HG02943 (cell line): ENCODE results near the gene P2RX7.
"Not testable (repeated sequence)": the region's sequence is repeated elsewhere in the genome, so short reads cannot be mapped to it uniquely, and the experiment has no call there.

Source experiments
- ATAC-seq: cut with Tn5 transposase; IDR thresholded peaks from one replicate; pipeline ENCODE4 v1.9.1; 2021; ENCODE audit warnings: mild to moderate bottlenecking, low read depth, moderate library complexity; ENCODE audit not compliant: unreplicated experiment

Gene P2RX7

DNA sequence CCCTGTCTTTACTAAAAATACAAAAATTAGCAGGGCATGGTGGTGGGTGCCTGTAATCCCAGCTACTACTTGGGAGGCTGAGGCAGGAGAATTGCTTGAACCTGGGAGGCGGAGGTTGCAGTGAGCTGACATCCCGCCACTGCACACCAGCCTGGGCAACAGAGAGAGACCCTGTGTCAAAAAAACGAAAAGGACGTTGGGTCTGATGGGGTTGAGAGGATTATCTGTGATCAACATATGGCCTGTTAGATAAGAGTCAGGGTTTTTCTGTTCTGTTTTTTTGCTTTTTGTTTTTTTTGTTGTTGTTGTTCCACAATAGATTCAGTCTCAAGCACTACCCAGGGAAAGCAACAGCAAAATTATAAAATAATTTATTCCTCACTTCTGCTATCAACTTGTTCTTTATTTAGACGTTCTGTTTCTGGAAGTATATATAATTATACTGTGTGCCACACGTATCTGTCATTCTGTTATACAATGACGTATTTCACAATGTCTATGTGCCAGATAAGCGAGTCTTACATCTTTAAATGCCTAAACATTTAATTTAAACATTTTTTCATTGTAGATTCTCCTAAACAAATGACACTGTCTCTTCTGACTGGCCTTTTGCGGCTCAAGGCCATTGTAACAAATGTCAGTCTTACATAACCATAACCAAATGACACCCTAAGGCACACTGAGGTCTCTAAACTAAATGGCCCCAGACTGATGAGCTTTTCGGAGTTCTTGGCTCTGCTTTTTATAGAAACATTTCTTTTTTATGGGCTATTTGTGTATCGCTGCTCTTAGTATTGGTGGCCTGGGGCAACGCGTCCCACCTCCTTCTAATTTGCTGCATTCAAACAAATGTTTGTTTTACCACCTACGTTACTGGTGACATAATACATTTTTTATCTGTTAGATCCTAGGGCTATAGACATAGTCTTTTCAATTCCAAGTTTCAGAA lies 70.0 kb downstream of the P2RX7 start:
- ATAC-seq = no peak

GRCh38 chr12:121203482-121203881 lies 70.8 kb downstream of the P2RX7 start:
- ATAC-seq = no peak

DNA sequence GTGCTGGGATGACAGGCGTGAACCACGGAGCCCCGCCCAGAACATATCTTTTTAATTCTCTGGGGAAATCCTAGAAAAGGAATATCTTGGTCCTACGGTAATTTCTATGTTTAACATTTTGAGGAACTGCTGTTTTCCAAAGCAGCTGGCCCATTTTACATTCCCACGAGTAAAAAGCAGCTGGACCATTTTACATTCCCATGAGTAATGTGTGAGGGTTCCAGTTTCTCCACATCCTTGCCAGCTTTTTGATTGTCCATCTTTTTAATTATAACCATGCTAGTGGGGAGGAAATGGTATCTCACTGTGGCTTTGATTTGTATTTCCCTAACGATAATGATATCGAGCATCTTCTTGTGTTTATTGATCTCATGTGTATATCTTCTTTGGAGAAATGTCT lies 72.8 kb downstream of the P2RX7 start:
- ATAC-seq = no peak

DNA sequence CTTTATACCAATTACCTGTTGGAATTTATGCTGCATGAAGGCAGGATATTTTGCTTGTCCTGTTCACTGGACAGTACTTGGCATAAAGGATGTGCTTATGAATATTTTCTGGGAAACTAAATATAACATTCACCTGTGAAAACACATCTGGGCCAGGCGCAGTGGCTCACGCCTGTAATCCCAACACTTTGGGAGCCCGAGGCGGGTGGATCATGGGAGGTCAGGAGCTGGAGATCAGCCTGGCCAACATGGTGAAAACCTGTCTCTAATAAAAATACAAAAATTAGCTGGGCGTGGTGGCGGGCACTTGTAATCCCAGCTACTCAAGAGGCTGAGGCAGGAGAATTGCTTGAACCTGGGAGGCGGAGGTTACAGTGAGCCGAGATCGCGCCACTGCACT lies 75.9 kb downstream of the P2RX7 start:
- ATAC-seq = not testable (repeated sequence)

- no peak for ATAC-seq
Measured at GRCh38 chr12:121209221-121209620, 76.5 kb downstream of the P2RX7 start.

DNA sequence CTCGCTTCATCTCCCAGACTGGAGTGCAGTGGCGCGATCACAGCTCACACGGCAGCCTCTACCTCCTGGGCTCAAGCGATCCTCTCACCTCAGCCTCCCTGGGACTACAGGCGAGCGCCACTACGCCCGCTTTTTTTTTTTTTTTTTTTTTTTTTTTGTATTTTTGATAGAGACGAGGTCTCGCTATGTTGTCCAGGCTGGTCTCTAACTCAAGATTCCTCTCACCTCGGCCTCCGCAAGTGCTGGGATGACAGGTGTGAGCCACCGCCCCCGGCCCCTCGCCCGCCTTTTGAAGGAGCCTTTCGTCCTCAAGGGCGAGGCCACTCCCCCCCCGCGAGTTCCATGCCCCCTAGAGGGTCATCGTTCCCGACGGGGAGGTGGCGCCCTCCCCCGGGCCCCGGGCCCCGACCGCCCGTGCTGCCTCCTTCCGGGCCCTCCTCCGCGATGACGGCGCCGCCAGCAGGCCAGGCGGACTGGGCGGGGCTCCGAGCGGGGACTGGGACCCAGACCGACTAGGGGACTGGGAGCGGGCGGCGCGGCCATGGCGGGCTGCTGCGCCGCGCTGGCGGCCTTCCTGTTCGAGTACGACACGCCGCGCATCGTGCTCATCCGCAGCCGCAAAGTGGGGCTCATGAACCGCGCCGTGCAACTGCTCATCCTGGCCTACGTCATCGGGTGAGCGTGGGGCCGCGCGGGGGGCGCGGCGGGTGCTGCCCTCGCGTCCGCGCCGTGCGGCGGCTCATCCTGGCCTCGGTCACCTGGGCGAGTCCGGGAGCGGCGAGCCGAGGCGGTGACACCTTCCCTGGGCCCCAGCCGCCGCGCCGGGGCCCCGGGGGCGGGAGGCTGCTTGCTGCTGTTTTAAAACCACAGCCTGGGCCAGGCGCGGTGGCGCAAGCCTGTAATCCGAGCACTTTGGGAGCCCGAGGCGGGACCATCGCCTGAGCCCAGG lies 77.2 kb downstream of the P2RX7 start, which contains the start of gene P2RX4:
TSS of gene P2RX4 (plus strand) at position 506 of the 949 bp plus-strand sequence. CDS start at position 542, 36 bp downstream.
- ATAC-seq = peak; percentile 59

- no peak for ATAC-seq
Measured at GRCh38 chr12:121212875-121213274, 80.2 kb downstream of the P2RX7 start.

DNA sequence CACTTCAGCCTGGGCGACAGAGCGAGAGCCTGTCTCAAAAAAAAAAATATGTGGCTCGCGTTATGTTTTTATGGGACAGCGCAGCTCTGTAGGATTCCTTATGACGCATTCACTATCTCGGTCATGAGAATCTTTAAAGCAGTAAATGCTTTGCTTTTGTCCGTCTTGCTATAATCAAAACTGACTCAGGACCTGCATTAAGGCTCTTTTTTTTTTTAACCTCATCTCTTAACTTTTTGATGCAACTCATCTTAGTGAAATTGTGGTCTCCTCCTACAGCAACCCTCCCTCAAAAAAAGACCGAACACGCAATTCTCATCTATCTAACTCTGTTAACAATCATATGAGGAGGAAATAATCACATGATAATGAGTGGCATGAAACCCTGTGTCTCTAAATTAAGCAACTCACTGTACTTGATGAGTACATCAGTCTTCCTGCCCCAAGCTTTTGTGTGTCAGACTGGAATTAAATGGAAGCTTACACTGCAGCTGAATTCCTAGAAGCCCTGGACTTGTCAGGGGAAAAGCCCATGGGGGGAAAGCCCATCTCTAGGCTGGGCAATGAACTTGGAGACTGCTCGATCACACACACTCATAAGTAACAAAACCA lies 81.6 kb downstream of the P2RX7 start:
- ATAC-seq = no peak

GRCh38 chr12:121214855-121215745 lies 82.4 kb downstream of the P2RX7 start:
- ATAC-seq = no peak

GRCh38 chr12:121216102-121216501 lies 83.4 kb downstream of the P2RX7 start:
- ATAC-seq = no peak

- ATAC-seq = no peak
Measured at GRCh38 chr12:121217063-121217462, 84.4 kb downstream of the P2RX7 start.

DNA sequence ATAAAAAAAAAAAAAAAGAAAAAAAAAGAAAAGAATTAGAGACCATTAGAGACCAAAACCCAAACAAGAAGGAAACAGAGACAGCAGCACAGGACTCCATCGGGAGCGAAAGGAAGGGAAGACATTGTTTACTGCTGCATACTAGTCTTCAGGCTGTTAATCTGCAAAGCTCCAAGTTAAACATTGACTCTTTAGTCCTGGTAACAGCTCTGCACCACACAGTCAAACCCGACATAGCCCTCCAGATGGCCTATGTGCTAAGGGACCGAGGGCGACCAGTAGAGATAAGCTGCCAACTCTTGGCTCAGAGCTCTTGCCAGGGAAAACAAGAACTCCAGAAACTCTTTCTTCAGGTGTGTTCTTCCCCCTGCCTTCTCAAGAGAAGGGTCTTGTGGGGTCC lies 85.1 kb downstream of the P2RX7 start:
- ATAC-seq = no peak

- ATAC-seq = no peak
Measured at GRCh38 chr12:121218588-121219352, 86.1 kb downstream of the P2RX7 start.

- ATAC-seq = no peak
Measured at GRCh38 chr12:121219353-121219986, 86.8 kb downstream of the P2RX7 start.

- no peak for ATAC-seq
Measured at GRCh38 chr12:121222847-121223246, 90.2 kb downstream of the P2RX7 start.

DNA sequence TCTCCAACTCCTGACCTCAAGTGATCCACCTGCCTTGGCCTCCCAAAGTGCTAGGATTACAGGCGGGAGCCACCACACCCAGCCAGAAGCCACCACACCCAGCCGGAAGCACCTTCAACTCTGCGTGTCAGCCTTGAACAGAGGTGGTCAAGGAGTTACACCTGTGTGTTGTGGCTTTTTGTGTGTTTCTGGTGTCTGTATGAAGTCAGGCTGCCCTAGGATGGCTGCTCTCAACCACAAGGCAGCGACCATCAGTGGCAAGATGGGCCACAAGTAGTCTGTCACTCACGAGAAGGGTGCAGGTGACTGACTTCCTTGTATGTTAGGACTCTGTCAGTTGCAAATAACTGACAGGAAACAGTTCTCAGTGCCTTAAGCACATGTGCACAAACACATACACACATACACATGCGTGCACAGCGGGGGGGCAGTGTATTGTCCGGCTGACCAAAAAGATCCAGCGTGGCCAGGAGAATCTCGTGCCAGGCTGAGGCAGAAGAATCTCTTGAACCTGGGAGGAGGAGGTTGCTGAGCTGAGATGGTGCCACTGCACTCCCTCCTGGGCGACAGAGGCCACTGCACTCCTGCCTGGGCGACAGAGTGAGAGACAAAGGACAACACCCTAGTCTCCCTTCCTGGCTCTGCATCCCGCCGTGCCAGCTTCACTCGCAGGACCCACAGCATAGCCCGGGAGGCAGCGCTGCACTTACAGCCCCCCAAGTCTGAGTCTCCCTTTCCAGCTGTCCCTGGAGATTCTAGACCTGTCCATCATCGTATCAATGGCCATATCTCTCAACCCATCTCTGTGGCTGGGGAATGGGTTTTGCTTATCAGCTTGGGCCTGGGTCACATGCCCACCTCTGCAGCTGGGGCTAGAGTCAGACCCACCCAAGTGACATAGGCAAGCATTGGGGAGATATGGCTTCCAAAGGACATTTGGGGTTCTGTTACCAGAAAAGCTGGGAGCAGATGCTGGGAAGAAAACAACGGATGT lies 90.9 kb downstream of the P2RX7 start:
- ATAC-seq = no peak

- ATAC-seq = no peak
Measured at GRCh38 chr12:121224591-121224990, 91.9 kb downstream of the P2RX7 start.
